ENCODE data around the gene CSTB.

The CSTB gene

DNA sequence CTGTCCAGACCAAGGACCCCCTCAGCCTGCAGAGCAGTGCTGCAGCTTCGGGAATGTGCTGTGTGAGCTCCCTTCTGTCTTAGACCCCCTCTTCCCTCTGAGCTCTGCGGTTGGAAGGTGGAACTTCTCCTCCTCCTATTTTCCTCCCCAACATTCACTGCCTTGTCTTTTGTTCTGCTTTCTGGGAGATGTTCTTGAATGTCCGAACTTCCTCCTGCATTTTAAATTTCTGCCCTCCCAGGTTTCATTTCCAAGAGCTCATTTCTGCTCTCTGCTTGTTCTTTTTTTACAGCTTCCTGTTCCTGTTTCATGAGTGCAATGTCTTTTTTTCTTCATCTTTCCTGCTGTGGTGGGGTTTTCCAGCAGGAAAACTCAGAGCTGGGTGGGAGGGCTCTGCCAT is 42.6 kb upstream of the CSTB start:
- TF ChIP-seq ZFX (IDR thresholded peaks at IDR 0.05): no peak
- TF ChIP-seq, protein P1, sequence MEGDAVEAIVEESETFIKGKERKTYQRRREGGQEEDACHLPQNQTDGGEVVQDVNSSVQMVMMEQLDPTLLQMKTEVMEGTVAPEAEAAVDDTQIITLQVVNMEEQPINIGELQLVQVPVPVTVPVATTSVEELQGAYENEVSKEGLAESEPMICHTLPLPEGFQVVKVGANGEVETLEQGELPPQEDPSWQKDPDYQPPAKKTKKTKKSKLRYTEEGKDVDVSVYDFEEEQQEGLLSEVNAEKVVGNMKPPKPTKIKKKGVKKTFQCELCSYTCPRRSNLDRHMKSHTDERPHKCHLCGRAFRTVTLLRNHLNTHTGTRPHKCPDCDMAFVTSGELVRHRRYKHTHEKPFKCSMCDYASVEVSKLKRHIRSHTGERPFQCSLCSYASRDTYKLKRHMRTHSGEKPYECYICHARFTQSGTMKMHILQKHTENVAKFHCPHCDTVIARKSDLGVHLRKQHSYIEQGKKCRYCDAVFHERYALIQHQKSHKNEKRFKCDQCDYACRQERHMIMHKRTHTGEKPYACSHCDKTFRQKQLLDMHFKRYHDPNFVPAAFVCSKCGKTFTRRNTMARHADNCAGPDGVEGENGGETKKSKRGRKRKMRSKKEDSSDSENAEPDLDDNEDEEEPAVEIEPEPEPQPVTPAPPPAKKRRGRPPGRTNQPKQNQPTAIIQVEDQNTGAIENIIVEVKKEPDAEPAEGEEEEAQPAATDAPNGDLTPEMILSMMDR (conservative IDR thresholded peaks at IDR 0.05): no peak
- no peak overlapping the region for H3K27ac ChIP-seq

DNA sequence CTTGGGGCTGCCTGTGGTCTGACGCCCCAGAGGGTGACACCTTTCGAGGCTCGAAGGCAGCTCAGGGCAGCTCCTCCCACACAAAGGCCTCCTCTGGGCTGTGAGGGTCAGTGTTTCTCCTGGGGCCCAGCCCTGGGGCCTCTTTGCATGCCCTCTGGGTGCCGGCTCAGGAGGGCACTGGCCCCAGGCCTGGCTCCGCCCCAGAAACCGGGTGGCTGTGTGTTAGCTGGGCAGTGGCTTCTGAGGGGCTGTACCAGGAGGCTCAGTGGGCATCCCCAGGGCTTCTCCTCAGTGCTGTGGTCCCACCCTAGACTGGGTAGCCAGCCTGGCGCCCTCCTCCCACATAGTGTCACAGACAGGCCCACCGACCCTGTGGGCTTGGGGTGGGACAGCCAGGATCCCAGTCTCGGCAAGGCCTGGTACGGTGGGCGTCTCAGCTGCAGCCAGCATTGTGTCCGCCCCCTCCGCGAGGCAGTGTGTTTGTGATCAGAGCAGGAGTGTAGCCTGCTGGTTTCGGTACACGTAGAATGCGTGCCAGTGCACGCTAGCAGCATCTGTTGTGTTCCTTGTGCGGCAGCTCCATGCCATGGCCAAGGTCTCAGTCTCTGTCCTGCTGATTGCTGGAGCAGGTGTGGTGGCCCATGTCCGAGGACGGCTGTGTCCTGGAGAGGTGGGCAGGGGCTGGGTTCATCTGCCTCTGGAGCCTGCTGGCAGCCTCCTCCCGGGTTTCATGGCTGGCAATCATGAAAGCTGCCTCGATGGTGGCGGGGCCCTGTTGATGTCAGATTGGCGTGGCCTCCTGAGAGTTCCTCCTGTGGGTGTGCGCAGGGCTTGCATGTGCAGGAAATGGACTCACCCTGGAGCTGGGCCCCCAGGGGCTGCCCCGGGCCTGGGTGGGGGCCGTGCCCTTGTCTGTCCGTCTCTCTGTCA is 41.3 kb upstream of the CSTB start:
- TF ChIP-seq, protein P1 (conservative IDR thresholded peaks at IDR 0.05): no peak
- TF ChIP-seq ZFX (IDR thresholded peaks at IDR 0.05): no peak
- no peak overlapping the region for H3K27ac ChIP-seq

DNA sequence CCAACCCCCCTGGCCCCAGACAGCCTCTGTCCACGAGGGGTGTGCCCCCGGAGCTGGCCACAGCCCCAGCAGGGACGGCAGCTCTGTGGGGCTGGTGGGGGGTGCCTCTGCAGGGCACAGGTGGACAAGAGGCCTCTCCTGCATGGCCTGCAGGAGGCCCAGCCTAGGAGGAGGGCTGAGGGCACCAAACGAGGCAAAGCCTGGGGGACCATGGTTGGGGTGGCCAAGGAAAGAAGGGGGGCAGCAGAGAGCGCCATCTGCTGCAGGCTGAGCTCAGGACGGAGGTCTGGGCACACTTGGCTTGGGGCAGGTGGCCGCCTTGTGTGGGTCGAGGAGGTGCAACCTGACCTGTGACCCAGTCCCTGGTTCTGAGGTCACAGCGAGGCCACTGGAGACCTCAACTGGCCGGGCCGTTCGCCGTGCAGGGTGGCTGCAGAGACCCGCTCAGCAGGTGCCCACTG is 40.5 kb upstream of the CSTB start:
- H3K27ac ChIP-seq: no peak overlapping the region
- TF ChIP-seq, protein P1 (conservative IDR thresholded peaks at IDR 0.05): no peak
- no peak for TF ChIP-seq ZFX (IDR thresholded peaks at IDR 0.05)

DNA sequence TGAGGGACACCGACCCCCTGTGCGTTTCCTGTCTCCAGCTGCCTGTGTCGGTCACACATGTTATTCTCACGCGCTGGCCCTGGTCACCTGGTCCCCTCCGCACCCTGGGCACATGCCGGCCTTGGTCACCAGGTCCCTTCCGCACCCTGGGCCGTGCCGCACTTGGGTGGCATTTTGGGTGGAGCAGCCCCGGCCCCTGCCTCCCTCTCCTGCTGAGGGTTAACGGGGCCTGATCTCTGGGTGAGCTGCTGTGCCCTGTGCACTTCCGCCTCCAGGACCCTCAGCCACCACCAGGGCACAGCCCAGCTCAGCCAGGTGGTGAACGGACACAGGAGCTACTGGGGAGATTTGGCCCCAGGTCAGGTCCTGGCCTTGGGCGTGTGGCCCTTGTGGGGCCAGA is 39.9 kb upstream of the CSTB start:
- no peak overlapping the region for H3K27ac ChIP-seq
- TF ChIP-seq, protein P1 (conservative IDR thresholded peaks at IDR 0.05): no peak
- TF ChIP-seq ZFX (IDR thresholded peaks at IDR 0.05): no peak

DNA sequence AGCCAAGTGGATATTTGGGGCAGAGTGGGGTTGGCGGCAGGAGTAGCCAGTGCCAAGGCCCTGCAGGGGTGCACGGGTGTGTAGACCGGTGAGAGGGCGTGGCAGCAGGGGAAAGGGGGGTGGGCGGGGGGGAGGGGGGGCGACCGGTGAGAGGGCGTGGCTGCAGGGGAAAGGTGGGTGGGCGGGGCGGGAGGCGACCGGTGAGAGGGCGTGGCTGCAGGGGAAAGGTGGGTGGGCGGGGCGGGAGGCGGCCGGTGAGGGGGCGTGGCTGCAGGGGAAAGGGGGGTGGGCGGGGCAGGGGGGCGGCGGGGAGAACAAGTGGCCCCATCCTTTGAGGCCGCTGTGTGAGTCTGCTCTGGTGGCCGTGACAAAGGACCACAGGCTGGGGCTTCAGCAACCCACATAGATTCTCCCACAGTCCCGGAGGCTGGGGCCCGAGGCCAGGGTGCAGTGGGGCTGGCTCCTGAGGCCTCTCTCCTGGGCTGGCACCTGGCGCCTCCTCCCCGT is 39.1 kb upstream of the CSTB start:
- TF ChIP-seq, protein P1 (conservative IDR thresholded peaks at IDR 0.05): no peak
- no peak for TF ChIP-seq ZFX (IDR thresholded peaks at IDR 0.05)
- H3K27ac ChIP-seq: no peak overlapping the region

DNA sequence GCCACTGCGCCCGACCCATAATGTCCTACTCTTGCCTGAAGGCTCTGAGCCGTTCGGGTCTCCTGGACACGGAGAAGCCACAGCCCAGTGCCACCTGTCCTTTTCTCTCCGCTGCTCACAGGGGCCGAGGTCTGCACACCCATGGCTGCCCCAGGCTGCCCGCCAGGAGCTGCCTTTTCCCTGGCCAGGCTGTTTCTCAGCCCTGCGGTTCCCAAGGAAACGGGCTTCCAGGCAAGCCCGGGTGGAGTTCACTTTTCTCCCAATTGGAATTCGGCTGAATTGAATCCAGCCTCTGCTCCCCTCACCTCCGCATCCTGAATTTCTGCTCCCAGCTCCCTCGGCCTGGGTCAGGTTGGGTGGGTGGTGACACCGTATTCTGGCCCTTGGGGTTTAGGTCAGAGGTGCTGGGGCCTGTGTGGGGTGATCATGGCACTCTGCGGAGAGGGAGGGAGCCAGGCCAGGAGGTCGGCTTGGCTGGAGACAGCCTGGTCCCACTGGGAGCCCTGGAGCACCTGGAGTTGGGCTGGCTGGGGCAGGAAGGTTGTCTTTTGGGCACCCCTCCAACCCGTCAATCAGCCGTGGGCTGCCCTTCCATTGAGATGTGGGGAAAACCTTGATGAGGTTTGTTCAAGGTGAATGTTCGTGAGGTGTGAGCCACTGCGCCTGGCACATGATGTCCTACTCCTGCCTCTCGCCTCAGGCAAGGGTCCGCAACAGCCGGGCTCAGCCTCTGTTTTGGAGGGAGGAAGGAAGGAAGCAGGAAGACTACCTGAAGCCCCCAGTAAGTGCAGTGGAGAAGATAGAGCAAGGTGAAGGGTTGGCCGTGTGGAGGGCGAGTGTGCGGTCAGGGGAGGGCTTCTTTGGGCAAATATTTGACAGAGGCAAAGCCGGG is 38.4 kb upstream of the CSTB start:
- H3K27ac ChIP-seq: no peak overlapping the region
- no peak for TF ChIP-seq ZFX (IDR thresholded peaks at IDR 0.05)
- TF ChIP-seq, protein P1 (conservative IDR thresholded peaks at IDR 0.05): no peak

All from C4-2B (cell line).